Measurements from ENCODE around the gene LIMD2. TPM values are rescaled to one million over a fixed set of nuclear protein-coding genes. Genes with fewer than 3 reads are reported as not detected.

LIMD2 gene
- total RNA-seq, 1 donor from 2014 or later: 11.3 TPM

DNA sequence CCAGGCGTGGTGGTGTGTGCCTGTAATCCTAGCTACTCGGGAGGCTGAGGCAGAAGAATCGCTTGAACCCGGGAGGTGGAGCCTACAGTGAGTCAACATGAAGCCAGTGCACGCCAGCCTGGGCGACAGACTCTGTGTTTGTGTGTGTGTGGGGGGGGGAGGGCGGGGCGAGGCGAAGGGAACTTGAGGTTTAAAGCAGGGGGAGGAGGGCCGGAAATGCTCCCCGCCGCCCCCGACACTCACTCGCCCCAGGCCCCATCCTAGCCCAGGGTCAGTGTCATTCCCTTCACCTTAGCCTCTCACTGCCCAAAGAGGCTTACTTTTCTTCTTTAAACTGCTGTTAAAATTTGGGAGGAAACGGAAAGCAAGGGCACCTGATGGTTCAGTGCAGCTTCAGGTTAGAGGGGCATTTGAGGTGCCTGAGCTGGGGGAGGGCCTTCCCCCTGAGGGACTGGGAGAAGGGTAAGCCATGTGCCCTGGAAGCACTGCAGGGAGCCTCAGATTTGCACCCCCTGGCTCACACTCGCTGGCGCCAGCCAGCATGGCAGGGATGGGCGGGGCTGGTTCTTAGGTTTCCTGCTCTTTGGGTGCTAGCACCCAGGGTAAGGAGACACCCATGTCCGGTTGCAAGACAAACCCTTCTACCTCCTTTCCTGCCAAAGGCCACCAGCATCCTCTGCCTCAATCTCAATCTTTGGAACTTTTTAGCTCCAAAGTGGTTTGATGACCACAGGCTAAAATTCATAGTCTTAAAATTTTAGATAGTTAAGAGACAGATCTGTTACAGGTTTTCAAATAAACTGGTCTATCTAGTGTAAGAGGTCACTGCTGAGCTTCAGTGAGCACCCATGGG, 2.2 kb upstream of the LIMD2 start:
- no peak for DNase-seq (ENCODE audit: low spot score)

DNA sequence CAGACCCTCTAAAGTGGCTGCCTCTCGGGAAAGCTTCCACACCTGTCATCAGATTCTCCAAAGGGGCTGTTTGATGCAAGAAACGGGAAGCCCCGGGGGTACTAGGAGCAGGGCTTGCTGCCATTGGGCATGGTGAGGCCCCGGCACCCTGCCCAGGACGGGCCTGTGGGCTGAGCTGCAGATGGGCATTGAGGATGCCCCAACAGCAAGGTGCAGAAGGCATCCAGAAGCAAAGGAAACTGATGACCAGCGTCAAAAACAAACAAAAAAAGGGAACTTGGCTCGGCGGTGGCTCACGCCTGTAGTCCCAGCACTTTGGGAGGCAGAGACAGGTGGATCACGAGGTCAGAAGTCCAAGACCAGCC, 1.5 kb upstream of the LIMD2 start:
- DNase-seq (ENCODE audit: low spot score): no peak

DNA sequence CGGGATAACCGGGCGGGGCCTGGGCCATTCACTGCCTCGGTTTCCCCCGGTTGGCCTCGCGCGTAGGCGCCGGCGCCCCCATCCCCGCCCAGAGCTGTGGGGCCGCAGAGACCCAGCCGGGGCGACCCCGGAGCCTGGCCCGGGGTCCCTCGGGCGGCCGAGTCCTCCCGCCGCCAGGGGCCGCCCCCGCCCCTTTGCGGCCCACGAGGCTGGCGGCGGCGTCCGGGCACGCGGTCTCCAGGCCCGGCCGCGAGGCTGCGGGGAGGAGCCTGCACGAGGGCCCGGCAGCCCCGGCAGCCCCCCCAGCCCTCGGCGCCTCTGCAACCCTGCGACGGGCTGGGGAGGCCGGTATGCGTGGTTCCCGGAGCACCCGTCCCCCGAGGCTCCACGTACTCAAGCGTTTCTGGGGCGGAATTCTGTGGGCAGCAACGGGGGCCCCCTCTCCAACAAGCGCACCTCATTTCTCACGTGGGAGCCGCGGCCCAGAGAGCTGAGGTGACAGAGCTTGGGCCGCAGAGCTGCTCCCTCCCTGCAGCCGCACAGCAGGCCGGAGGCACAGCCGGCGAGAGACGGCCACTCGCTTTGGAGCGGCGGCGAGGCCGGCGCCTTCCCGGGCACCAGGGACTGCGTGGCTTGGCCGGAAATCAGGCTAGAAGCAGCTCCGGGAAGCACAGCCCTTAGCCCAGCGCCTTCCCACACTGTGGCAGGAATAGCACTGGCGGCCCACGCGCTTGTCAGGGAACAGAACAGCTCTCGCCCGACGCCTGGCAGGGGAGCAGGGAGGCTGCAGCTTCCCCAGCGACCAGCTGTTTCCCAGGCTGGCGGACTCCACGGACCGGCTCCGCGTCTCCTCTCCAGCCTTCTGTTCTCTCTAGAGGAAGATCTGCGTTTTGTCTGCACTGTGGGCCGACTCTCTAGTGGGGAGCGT, 867 bp upstream of the LIMD2 start:
- DNase-seq (ENCODE audit: low spot score): no peak

DNA sequence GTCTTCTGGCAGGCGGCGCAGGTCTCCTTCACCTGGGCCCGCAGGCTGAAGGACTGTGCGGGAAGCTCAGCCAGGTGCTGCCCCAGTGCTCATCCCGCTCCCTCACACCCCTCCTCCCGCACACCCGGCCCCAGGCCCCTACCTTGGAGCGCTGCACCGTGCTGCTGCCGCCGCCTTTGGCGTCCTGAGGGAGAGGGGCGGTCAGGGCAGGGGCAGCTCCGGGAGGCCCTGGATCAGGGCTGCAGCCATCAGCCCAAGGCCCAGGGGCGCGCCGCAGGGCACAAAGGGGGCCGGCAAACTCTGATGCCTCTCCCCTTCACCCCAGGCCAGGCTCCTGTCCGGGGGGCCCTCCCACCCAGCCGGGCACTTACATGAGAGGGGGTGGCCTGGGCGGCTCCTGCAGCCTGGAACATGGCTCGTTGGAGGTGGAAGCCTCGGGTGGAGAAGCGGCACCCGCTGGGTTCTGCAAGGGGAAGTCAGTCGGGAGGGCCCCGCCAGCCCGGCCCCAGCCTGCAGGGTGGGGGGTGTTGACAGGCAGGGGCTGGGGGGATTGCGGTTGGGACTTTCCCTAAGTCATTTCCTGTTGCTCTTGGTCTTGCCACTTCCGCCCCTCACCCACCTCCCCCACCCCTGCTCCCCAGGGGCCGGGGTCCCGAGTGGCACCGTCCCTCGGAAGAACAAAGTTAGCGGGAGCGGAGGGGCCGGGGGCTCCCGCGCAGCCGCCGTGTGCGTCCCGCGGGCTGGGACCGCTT, 863 bp downstream of the LIMD2 start:
- DNase-seq (ENCODE audit: low spot score): no peak

DNA sequence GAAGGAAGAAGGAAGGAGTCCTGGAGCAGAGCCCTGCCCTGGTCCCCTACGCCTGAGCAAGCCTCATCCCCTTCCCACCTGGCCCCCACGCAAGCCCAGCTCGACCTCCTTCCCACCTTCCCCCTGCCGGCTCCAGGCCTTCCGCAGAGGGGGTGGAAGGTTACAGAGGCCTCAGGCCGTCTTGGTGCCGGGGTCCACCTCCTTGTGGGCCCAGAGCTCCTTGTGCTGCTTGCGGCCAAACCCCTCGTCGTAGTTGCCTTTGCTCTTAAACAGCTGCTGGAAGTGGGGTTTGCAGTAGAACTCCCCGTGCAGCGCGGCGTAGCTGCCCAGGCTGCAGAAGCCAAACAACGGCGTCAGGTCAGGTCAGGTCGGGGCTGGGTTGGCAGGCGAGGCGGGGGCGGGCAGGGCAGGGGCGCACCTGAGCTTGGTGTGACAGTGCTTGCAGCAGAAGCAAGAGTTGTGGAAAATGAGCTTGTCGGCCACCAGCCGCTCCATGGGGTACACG, 1.5 kb downstream of the LIMD2 start:
- no peak for DNase-seq (ENCODE audit: low spot score)

DNA sequence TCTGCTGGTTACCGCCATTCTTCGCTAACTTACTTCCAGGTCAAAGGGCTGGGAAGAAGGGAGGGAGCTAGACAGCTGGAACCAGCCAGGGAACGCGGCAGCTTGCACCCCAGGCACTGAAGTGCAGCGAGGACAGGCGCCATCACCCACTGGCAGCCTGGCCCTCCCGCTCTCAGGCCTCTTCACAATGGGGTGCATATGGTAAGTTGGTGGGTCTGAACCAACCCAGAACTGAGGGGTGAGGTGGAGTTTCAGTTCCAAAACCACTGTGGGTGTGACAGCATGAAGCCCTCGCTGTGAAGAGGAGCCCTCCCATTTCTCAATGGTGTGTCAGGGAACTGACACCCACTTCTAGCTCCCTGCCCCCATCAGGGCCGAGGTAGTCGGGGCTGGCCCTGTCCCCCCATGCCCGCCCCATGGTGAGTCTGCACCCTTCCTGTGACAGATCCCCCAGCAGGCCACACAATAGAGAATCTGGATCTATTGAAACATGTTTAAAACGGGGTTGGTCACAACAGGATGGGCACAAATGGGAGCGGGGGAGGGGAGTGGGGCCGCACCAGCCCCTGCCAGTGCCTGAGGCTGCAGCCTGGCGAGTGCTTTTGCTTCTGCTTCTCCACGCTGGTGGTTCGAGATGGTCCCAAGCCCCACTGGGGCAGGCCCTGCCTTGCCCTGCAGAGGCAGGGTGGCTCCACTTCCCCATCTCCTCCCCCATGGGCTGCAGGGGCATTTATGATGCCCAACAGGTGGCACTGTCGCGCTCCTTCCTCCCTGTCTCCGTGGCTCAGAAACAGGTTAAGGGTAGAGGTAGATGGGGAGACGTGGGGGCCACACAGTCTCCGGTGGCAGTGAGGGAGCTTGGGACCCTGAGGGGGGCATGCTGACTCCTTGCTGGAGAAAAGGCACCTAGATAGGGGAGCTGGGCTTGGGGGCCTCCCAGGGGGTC, 2.3 kb downstream of the LIMD2 start:
- DNase-seq (ENCODE audit: low spot score): no peak

DNA sequence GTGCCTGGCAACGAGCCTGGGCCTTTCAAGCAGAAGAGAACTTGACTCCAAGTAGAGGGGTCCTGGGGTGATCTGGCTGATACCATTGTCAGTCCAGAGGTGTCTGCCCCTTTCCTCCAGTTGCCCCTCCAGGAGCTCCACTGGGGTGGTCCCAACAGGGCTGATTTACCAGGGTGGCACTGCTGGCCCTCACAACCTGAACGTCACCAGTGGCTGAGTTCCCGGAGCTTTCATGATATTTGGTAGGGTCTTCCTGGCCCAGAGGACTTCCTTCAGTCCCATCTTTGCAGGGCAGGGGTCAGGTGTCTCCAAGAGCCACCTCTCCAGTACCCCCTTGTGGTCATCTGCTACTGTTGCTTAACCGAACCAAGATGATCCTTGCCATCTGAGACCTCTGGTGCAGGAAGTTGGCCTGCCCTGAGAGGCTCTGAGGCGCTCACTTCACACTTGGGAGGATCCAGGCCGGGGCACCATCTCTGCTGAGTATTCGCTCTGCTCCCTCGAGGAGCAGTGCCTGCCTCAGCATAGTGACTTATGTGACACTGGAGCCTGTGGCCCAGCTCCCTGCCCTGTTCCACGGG, 3.5 kb downstream of the LIMD2 start:
- no peak for DNase-seq (ENCODE audit: low spot score)

DNA sequence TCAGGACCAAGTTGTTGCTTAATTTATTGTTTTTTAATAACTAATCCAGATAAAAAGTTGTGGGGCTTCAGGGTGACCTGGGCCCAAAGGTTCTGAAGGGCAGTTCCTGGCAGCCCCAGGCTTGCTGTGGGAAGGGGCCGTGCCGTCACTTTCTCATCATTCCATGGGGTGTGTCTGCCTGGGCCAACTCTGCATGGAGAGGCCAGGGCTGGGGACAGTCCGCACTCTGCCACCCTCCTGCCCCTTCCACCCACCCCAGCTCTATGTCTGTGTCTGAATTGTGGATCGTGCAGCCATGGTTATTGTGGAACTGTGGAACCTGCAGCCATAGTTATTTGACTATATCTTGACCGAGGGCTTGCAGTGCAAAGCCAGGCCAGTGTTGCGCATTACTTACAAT, 4.0 kb downstream of the LIMD2 start:
- no peak for DNase-seq (ENCODE audit: low spot score)

DNA sequence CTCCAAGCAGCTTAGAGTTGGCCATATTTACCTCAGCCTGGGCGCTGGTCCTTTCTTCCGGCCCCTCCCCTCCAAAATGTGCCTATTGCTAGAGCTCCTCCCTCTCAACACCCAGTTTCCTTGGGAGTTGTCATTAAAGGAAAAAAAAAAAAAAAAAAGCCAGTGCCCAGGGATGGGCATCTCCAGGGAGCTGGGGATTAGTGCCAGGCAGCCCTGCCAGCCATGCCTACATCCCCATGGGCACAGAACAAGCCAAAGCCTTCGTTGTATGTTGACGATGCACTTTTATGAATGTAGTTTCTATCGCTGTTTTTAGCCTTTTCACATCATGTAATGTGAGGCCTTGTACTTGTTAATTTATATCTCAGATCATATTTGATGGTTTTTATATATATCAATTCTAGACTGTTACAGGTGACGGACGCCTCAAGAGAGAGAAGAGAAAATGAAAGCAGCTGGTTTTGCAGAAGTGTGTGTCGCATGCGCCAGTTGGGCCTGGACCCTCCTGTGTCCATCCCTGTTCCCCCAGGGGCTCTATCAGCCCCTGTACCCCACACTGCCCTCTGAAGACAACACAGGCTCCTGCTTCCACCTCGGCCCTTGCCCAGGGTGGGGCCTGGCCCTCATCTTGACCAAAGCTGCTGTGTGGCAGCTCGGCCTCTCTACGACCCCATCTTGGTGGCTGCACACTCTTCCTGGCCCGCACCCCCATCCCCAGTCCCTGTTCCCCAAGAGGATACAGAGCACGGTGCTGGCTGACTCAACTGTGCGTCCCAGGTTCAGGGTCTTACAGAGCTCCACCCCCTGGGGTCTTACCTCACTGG, 4.8 kb downstream of the LIMD2 start:
- no peak for DNase-seq (ENCODE audit: low spot score)

DNA sequence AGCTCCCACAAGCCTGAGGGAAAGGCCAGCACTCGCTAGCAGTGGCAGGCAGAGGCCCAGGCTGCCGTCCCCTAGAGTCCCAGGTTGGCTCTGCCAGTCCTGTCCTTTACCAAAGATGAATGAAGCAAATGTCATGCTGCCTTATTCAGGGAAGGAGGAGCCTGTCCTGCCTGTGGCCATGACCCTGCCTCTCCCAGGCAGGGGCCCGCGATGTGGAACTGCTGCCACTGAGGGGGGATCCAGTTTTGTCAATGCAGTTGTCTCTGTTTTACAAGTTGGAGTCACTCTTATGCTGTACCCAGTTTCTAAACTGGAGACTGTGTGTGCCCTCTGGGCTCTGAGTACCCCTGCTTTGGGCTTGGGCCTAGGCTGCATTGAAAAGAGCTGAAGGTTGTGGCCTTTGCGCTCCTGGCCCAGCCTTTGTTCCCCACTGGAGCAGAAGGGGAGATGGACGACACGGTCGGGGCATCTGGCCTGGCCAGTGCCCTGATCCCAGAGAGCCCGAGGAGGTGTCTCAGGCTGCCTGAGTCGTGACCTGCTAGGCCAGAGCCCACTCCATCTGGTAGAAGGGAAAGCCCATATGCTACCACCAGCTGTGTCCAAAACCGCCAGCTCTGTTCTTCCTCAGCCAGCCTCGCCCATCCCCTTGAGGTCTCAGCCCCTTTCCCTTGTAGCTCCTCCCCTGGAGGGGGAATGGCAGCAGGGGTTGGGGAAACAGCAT, 5.5 kb downstream of the LIMD2 start:
- no peak for DNase-seq (ENCODE audit: low spot score)

DNA sequence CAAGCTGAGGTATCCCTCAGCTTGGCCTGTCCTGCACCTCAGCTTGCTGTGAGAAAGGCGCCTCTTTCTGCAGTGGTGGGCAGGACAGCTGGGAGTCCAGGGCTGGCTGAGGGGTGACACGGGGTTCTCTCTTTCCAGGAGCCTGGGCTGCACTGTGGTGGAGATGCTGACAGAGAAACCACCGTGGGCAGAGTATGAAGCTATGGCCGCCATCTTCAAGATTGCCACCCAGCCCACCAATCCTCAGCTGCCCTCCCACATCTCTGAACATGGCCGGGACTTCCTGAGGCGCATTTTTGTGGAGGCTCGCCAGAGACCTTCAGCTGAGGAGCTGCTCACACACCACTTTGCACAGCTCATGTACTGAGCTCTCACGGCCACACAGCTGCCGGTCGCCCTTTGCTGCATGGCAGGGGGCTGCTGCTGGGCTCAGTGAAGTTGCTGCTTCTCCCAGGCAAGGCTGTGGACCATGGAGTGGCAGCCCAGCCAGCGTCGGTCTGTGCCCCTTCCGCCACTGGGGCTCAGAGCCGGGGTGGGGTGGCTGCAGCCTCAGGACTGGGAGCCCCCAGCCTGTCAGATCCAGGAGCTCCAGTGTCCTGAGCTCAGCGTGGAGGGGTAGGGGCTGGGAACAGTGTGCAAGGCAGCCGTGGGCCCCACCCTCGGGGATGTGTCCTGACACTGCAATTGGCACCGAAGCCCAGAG, 6.4 kb downstream of the LIMD2 start:
- no peak for DNase-seq (ENCODE audit: low spot score)

DNA sequence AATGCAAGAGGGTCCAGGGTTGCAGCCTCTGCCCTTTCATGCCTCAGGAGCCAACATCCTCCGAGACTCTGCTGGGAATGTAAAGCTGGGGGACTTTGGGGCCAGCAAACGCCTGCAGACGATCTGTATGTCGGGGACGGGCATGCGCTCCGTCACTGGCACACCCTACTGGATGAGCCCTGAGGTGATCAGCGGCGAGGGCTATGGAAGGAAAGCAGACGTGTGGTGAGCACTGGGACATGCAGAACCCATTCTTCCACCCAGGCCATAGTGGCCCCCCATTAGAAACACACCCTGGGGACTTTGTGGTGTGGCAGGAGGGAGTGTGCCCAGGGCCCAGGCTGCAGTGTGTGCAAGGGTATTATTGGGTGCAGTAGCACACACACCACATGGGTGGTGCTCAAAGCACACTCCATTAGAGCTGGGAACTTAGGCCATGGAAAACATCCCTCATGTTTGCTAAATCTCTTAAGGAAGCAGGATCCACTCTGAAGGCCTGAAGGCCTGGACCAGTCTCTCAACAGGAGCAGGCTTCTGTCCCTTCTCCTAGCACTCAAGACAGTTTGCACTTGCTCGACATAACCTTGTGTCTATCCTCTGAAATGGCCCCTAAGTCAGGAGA, 7.6 kb downstream of the LIMD2 start:
- DNase-seq (ENCODE audit: low spot score): no peak

DNA sequence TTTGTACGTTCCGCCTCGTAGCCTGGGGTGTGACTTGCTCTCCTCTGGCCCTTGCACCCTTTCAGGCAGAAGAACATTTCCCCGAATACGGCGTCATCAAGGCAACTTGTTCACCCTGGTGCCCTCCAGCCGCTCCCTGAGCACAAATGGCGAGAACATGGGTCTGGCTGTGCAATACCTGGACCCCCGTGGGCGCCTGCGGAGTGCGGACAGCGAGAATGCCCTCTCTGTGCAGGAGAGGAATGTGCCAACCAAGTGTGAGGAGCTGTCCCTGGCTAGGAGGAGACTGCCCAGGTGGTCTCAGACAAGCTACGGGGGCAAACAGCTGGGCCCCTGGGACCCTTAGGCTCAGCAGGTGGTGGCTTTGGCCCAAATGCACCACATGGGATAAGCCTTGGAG, 10.4 kb downstream of the LIMD2 start:
- DNase-seq (ENCODE audit: low spot score): no peak

DNA sequence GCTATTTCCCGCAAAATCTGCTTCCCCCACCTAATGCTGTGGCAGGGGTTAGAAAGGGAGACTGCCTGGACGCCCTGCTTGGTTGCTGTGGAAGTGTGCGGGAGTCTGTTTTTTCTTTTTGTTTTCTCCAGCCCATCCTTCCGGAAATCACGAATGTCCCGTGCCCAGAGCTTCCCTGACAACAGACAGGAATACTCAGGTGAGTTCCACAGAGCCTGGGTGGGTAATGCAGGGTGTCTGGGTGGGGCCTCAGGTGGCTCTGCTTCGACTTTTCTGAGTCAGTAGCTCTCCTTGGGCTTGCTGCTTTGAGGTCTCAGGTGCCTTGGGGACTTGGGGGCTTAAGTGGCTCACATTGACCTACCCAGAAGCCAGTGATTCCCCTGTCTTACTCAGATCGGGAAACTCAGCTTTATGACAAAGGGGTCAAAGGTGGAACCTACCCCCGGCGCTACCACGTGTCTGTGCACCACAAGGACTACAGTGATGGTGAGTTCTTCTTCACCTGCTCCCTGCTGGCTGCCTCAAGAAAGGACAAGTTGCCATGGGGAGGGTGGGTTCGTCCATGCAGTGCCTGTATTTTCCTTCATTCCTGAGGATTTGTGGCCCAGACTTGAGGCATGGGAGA, 11.4 kb downstream of the LIMD2 start:
- no peak for DNase-seq (ENCODE audit: low spot score)

DNA sequence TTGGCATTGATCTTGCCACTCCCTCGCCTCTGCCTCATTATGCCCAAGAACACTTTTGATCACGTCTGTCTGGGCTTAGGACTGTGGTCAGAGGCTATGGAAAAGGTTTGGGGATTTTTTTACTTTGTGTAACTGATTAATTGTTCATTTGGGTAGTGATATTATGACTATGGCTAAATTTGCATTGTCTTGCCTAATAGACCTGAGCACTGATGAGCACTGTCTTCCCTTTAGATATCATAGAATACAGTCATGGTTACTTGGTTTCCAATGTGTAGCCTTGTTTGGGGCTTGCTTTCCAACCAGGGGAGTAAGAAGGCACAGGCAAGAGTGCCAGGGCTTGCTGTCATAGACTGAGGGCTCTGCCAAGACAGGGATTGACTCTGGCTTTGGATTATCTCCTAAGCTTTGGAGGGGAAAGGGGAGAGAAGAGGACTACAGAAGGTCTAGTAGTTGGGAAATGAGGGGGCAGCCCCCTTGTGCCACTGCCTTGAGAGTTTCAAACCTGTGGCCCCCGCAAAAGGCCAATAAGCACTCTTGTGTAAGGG, 13.7 kb downstream of the LIMD2 start:
- DNase-seq (ENCODE audit: low spot score): no peak

DNA sequence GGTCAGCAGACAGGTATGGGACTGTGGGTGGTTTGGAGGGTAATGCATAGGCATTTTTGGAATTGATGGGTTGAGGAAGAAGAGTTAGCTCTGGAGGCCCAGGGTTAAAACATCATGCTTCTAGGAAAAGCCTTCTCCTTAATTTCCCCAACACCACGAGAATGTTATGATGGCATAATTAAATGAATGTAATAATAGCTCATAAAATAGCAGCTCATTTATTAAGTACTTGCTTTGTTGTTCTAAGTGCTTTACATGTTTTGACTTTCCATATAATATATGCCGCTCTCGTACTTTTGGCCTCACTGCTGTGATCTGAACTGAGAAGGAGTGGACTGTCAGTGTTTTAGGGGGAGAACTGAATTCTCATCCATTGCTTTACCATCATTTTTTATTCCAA, 14.3 kb downstream of the LIMD2 start:
- no peak for DNase-seq (ENCODE audit: low spot score)

DNA sequence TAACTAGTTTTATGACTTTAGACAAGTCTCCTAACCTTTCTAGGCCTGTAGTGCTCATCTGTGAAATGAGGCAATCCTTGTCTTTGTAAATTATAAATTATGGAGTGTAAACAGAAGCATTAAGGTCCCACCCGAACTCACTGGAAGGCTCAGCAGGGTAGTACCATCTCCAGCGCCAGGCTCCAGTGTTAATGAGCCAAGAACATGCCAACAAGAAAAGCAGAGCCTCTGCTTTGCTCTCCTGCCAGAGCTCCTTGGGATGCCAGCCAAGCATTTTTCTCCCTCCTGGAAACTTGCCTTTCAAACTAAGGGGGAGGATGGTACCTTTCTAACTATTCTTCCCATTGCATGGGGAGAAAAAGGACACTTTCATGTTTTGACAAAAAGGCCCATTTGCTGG, 14.9 kb downstream of the LIMD2 start:
- DNase-seq (ENCODE audit: low spot score): no peak

All from mesenteric fat pad (tissue), 1 donor.